NCI-H2196 (cell line): ENCODE results near the gene SEMA4A.
A peak's percentile ranks its signal among the peaks of the same experiment; 100 is the strongest.
"Not testable (repeated sequence)": the region's sequence is repeated elsewhere in the genome, so short reads cannot be mapped to it uniquely, and the experiment has no call there.

ENCODE experiments used
- DNase-seq: peaks from one replicate; lab custom pipeline; 2025; ENCODE audit not compliant: unreplicated experiment; lab: John Stamatoyannopoulos, UW

The SEMA4A gene

DNA sequence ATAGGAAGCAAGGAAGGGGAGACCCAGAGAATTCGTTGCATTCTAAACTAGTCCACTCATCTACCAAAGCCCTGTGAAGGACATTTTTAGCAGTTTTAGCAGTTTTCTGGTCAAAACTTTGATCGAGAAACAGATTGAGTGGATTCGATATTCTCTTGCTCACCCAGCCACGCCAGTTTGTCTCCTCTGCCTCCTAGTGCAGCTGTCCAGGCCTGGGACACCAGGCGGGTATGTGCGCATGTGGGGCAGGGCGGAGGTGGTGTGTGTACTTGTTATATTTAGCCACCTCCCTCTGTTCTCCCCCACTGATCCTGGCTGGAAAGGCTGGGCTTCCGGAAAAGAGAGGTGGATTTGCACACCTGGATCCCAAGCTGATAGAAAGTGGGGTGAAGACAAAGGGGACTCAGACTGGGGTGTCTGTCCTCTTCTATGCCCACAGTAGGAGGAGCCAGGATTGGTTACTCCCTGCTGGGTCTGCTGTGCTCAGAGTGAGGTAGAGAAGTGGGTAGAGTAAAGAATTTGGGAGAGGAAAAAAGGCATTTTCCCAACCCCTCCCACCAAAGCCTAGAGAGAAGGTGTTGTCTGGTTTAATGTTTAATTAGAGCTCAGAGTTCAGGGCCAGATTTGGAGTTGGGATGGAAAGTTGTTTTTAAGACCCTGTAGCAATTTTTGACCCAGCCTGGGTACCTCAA lies 35.1 kb upstream of the SEMA4A start:
- no peak for DNase-seq

DNA sequence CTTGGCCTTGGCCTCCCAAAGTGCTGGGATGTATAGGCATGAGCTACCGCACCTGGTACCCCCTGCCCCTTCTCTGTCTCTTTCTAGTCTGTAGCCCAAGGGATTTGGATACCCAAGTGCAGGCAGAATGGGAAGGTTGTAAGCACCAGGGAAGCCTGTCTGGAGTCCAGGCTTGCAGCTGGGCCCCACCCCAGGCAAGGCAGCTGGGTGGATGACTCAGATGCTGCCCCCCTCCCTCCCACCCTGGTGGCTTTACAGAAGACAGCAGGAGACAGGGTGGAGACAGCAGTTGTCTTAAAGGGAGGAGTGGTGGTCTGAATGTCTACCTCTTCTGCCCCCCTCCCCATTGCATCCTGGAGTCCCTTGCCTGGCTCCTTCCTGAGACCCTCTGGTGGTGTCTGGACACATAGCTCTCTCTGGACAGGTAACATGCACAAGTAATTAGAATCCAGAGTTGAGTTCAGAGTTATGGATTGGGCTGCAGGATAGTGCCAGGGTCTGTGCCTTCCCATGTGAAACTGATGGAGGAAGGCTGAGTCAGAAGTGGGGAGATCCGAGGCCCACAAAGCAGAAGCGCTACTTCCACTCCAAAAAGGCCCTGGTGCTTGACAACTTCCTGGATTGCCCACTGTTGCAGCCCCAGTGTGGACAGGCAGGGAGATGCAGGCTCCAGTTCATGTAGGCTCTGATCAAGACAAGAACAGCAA lies 33.7 kb upstream of the SEMA4A start:
- DNase-seq = no peak

DNA sequence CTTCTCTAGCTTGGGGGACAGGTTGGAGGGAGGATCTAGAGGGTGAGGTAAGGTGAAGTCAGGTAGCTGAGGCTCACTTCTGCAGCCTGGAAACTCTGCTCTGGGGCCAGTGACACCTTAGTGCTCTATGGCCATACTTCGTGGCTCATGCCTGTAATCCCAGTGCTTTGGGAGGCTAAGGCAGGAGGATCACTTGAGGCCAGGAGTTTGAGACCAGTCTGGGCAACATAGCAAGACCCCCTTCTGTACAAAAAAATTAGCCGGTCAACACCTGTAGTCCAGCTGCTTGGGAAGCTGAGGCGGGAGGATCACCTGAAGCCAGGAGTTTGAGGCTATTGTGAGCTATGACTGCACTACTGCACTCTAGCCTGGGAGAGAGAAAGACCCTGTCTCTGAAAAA lies 33.1 kb upstream of the SEMA4A start:
- DNase-seq = no peak

DNA sequence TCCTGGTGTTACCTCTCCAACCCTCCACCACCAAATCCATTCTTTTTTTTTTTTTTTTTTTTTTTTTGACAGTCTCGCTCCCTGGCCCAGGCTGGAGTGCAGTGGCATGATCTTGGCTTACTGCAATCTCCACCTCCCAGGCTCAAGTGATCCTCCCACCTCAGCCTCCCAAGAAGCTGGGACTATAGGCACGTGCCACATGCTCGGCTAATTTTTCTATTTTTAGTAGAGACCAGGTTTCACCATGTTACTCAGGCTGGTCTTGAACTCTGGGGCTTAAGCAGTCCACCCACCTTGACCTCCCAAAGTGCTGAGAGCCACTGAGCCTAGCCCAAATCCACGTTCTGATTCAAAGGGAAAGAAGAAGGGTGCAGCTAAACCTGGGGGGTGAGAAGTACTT lies 32.4 kb upstream of the SEMA4A start:
- DNase-seq = not testable (repeated sequence)

DNA sequence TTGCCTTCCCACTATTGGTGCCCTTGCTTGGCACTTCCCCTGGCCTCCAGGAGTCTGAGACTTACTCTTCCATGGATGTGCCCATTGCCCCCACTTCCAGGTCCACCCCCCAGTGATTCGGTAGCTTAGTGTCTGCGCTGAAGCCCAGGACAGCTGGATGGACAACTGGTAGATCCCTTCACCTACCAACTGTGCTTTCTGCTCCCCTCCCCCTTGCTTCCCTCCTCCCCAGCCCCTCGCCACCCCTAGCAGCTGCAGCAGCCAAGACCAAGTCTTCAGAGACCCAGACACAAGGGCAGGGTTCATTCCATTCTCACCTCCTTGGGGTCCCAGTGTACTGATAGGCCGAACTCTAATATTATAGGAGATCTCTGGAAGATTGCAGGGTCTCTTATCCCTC lies 31.9 kb upstream of the SEMA4A start:
- DNase-seq = no peak

DNA sequence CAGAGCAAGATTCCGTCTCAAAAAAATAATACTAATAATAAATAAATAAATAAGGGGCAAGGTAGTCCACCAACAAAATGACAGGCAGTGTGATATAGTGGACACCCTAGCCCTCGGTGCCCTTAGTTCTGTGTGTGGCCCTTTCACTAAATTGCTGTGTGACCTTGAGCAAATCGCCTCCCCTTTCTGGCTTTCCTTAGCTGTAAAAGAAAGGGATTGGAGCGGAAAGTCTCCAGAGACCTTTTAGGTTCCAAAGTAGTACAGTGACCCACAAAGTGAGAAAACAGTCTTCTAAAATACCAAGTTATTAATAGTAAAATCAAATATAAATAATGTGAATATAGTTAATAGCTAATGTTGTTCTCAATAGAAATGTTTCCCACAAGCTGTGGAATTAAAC lies 31.3 kb upstream of the SEMA4A start:
- no peak for DNase-seq

DNA sequence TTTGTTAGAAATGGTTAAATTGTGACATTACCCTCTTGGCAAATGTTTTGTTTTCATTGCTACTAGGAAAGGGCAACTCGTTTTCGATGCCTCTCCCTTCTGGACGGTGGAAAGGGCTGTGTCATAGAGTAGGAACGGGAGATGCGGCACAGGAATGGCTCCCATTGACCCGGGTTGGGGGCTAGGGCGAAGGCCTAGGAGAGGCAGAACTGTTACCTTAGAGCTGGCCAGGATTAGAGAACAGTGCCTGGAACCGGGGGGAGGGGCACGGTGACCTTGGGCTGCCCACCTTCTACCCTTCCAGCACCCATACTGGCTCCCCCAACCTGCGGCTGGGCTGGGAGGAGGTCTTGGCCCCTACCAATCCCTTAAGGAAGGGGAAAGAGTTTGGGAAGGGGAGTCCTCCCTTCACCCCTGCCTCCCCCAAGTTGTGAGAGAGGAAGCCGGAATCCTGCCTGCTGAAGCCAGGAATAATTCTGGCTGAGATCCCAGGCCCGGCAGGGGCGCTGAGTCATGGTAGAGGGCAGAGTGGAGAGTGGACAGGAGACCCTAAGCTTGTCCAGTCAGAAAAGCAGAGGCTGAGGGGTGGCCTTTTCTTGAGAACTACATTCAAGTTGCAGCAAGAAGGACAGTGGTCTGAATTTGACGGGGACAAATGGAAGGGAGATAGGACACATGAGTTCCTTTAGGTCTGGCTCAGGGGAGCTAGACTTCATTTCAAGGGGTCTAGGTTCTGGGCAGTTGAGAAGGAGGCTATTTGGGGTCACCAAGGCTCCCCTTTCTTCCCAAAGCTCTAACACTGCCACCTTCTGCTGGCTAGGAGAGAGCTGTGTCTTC lies 30.6 kb upstream of the SEMA4A start:
- peak; percentile 80 for DNase-seq

DNA sequence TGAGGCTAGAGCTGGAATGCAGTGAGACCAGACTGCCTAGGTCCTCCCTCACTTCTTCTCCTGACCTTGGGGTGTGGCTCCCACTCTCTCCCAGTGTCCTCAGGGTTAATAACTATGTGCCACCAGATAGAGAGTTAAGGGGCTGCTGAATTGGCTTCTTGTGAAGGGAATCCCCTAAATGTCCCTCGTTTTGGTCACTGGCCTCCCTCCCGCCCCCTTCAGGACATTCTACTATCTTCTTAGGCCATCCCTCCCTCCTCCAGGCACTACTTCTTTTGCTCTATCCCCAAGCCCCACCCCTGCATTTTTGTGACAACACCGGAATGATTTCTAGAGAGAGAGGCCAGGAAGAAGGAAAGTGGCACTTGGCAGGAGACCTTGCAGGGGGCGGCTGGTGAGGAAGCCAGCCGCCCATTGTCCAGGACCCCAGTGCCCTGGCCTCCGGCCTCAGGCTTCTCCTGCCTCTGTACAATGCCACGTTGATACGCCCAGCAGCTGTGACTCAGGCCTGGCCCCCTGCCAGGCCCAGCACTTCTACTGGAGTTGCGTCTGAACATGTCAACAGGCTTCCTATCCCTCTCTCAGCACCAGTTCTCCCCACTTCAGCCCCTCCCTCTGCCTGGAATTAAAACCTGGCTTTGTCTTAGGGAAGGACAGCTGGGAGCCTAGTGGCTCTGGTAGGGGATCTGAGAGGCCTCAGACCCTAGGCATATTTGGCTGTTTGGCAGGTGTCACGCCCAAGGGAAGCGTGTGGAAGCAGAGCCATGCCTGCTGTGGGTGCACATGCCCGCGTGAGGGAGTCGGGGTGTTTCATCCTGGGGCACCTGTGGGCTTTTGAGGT lies 29.8 kb upstream of the SEMA4A start:
- DNase-seq = peak; percentile 97

DNA sequence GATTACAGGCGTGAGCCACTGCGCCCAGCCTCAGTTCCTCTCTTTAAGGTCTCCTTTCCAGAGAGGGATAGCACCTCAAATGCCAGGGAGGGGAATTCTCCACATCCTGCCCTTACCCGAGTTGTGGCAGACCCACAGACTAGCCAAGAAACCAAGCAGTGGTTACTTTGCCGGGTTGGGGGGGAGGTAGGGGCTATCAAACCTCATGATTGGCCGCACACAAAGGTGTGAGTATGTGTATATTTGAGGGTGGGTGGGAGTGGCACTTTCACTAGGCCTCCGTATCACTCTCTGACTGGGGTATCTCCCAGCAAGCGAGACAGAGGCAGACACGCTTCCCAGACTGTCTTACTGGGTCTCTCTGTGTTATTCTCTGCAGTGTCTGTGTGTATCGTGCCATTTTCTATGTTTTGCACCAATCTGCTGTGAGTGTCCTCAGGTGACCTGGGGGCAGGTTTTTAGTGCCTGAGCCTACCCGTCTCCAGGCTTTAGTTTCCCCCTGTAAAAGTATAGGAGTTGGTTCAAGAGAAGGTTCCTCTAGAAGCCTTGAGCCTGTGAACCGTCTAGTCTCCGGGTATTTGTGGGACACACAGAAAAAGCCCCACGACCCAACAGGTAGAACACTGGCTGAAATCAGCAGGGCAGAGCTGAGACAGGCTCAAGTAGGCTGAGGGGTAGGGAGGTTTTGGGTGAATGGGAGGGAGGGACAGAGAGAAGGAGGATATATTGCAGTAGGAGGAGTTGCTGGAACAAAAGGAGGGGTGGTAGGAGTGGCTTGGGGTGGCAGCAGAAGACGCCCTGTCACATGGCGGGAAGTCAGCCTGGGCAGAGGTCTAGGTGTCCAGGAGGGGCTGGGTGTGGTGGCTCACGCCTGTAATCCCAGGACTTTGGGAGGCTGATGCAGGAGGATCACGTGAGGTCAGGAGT lies 28.6 kb upstream of the SEMA4A start:
- peak; percentile 31 for DNase-seq

DNA sequence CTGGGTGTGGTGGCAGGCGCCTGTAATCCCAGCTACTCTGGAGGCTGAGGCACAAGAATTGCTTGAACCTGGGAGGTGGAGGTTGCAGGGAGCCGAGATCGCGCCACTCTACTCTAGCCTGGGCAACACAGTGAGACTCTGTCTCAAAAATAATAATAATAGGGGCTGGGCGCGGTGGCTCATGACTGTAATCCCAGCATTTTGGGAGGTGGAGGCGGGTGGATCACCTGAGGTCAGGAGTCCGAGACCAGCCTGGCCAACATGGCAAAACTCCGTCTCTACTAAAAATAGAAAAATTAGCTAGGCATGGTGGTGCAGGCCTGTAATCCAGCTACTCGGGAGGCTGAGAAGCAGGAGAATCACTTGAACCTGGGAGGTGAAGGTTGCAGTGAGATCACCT lies 27.8 kb upstream of the SEMA4A start:
- not testable (repeated sequence) for DNase-seq

DNA sequence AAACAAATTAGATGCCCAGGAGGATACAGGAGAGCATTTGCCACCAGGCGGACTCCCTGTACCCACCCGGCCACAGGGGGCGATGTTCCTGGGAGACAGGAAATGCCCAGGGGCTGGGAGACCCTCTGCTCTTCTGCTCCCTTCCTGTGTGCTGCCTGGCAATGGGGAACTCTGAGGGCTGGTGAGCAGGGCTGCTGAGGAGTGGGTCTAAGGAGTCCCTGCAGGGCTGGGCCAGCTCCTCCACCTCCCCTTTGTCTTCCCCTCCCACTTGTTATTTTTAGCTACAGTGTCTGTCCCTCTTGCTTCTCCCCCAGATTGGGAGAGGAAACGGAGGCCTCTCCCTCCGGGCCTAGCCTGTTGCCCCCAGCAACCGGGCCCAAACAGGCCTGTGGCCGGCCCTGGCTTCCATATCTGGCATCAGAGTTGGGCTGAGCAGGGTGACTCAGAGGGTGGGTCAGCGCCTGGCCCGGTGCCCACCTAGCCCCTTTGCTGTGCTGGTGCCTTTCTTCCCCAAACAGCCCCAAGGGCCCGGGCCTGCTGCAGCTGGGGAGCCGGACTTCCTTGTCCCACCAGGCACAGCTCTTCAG lies 27.2 kb upstream of the SEMA4A start:
- DNase-seq = peak; percentile 69

DNA sequence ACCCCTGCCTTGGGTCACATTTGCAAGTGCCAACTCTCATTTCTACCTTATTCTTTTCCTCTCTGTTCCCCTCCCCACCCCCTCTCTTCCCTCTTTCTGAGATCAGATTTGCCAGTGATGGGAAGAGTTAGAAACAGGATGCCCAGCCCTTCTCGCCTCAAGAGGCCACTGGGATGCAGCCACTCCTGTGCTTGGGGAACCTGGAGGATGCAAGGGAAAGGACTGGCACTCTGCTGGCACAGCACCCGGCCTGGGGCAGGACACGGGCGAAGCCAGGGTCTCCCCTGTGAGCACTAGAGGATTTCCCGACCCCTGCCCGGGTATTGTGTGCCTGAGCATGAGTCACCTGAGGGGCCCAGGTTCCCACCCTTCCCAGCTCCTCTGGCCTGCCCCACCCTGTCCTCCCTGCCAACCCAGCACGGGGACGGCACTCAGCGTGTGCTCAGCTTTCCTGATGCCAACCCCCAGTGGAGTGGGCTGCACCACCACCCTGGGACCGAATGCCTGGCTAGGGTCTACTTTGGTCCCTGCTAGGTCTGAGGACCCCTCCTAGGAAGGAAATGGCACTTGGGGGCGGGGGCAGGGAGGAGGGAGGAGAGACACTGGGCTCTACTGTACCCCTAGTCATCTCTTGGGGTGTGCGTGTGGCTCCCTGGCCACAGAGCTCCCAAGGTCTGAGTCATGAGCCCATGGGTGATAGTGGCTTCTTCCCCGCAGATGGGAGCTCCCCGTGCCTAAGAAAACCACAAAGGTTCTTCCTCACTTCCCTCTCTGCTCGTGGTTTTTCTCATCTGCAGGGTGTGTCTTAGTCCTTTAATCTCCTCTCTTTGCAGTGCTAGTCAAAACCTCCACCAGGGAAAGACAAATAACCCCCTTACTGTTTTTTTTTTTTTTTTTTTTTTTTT lies 26.5 kb upstream of the SEMA4A start:
- no peak for DNase-seq

DNA sequence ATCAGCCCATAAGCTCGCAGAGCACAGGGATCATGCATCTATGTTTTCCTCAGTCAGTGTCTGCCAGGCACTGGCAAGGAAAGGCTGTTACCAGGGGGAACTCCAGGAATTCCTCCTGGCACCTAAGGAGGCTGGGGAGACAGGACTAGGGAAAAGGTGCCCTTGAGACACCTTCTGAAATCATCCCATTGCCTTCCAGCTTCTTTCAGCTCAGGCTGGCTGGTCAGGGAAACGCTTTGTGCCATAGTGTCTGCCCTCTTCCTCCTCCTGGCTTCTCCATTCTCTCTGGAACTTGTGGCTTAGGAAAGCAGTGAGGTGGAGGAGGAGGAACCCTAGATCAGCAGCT lies 25.1 kb upstream of the SEMA4A start:
- no peak for DNase-seq

DNA sequence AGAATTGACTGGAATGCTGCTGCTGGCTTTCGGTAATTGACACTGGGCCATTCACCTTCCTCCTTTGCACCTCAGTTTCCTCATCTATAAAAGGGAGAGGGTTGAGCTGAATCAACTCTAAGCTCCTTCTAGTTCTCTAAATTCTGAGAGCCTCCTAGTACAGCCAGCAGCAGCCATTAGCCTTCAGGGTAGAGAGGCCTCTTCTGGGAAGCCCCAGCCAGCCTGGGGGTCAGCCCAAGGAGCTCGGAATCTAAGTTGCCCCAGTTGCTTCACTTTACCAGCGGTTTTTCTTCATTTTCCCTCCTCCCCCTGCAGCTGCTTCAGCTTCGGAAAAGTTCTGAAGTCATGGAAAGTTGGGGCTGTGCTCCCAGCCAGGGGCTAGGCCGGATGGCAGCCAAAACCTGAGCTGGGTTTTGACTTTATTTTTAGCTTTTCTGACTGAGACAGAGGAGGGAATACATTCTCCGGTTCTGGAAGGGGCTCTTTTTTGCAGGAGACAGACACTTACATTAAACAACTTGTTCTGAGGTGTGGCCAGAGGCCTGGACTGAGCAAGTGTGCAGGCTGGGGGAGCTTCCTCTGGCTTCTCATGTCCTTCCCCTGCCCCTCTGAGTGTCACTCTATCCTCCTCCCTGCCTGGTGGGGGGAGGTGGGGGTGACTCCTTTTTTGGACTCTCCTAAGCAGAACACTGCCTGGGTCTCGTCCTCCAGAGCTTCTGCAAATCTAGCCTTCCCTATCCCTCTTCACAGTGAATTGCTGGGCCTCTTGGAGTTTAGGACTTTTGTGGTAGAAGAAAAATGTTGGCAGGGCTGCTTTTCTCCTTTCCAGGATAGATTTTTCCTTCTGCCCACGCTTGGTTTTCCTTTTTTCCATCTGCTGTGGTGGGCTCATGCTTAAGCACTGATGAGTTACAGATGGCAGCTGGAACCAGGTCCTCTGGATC lies 24.5 kb upstream of the SEMA4A start:
- no peak for DNase-seq

DNA sequence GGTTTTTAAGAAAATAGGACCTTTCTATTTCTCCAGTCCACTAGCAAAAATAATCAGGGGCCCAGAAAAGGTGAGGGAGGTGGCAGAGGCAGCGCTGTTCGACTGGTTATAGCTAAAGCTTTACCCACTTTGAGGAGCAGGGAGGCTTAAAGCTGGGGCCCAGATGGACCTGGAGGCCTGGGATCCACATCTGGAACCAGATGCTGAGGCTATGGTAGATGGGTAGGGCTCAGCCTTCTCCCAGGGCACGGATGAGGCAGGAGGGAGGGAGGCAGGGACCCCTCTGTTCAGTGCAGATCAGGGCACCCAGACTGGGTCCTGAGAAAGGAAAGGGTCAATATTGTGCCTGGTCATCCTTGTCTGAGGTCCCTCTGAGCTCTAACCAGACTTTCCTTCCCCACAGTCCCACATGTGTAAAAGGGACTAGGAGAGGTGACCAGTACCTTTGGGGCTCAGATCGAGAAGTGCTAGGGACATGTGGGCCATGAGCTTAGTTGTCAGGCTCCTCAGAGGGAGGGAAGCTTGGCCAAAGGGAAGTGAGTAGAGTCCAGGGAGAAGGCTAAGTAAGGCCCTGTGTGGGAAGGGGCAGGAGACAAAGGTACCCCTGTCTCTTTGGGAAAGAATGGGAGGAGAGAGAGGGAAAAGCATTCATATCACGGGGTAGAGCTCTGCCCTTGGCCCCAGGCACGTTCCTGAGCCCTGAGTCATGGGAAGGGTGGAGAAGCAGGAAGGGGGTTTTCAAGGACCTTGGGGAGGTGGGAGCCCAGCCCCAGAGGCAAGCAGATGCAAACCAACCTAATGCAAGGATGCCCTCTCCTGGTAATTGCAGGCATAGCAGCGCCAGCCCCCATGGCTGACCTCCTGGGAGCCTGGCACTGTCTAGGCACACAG lies 23.5 kb upstream of the SEMA4A start:
- DNase-seq = peak; percentile 92

DNA sequence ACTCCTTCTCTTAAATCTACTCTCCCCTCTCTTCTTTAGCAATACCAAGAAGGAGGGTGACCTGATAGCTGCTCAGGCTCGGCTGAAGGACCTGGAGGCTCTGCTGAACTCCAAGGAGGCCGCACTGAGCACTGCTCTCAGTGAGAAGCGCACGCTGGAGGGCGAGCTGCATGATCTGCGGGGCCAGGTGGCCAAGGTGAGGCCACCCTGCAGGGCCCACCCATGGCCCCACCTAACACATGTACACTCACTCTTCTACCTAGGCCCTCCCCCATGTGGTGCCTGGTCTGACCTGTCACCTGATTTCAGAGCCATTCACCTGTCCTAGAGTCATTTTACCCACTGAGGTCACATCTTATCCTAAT lies 22.8 kb upstream of the SEMA4A start:
- DNase-seq = no peak
